NCI-H1436 treated with DMSO at 0.1 percent for 48 hours (cell line): ENCODE results near the gene RABAC1.

ENCODE experiments used
- DNase-seq: peaks from one replicate; lab custom pipeline; 2025; lab: John Stamatoyannopoulos, UW

Gene RABAC1

DNA sequence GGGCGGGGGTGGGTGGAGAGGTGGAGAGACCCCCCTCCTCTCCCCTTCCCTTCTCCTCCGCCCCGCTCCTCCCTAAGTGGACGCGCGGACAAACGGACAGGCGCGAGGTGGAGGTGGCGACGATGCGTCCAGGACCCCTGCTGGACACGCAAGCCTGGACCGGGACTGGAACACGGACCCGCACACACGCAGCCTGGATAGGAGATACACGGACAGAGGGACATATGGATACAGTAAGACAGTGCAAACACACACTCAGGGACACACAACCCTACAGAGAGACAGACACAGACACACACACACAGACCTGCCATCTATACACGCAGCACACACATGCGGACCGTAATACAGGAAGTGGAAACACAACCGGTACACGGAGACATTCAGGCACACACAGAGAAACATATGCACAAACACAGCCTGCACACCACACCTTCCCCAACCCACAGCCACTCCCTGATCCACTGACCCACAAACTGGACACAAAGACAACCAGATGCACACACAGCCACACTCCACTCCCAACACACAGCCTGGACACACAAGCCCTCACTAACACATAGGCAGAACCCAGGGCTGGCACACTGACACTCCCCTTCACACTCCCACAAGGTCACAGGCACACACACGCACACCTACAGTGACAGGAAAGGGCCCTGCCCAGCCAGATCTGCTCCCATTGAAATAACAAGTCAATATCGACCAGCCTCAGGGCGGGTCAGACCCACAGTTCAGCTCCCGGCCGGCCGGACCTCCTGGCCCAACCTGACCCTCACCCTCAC lies 30.2 kb downstream of the RABAC1 start:
- no peak for DNase-seq

GRCh38 chr19:41928221-41928683 lies 30.9 kb downstream of the RABAC1 start, which contains the start of gene ERFL:
TSS of gene ERFL (minus strand) at chr19:41928449. CDS start at chr19:41912919, 15,530 bp downstream.
- no peak for DNase-seq

DNA sequence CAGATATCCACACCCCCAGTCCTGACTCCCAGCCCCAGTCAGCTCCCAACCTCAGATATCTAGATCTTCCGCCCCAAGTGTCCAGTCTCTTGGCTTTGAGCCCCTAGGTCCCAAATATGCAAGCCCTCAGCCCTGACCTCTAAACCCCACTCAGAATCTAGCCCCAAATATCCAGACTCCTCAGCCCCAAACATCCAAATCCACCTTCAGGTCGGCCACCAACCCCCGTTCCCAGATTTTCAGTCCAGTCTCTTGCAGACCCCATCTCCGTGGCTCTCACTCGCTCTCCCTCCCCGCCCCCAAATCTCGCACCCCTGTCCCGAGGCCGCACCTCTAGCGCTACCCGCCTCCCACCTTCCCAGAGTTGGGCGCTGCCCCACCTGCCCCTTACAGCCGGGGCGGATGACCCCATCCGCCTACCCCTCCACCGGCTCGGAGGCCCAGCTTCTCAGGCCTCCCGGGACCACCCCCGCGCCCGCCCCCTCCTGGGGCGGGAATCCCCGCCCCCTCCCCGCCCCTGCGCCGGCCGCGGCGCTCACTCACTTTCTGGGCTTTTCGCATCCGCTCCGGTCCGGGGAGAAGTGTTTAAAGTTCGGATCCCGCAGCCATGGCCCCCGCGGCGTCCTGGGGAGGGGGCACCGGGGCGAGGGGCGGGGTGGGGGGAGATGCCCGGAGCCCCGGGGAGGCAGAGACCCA lies 31.5 kb downstream of the RABAC1 start:
- no peak for DNase-seq

- no peak for DNase-seq
Measured at GRCh38 chr19:41926763-41927496, 32.2 kb downstream of the RABAC1 start.

DNA sequence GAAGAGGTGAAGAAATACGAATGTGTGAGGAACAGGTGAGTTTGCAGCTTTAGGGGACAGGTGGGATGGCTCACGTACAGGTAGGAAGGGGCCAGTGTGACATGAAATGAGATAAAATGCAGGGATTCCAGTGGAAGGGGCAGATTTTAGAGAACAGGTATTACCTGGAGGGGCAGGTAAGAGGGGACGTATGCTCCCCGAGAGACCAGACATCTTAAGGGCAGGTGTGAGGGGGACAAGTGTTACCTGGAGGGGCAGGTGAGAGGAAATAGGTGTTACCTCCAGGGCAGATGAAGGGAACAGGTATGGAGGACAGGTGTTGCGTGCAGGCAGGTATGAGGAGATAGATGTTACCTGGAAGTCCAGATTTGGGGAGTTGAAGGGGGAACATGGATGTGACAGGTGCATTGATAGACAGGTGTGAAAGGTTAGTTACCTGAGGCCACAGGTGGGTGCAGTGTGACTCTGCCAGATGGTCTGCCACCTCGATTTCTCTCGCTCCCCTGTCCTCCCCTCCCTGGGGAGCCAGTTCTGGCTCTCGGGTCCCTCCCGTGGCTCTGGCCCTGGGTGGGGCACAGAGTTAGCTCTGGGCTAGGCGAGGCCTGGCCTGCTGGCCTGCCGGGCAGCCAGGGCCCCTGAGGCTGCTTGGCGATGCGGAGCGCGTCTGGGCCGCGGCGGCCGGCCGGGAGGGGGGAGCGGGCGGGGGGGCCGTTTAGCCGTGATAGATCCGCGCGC lies 32.9 kb downstream of the RABAC1 start:
- DNase-seq = no peak

DNA sequence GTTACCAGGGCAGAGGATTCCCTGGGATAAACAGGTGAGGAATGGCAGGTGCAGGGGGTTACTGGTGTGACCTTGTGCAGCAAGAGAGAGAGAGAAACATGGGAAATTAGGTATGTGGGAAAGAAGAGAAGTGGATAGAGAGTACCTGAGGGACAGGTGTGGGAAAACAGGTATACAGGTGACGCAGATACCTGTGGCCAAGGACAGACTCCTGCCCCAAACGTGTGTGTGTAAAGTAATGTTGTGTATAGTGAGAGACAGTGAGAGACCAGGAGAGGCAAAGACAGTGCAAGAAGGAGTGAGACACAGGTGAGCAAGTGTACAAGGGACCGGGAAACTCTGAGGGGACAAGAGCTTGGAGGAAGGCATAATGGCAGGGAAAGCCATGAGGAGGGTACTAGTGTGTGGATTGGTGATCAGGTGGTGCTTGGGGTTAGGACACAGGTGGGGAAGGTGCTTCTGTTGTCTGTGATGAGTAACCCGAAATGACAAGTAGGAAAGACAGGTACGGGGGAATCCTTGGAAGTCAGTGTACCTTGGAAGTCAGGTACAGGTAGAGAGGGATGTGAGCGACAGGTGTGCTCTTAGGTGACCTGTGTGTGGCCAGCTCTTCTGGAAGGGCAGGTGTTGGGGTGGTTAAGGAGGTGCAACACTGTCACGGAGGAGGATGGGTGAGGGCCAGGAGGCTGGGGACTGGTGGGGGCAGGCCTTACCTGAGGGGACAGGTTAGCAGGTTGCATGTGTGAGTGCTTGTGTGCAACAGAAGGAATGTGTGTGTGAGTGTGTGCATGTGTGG lies 33.7 kb downstream of the RABAC1 start:
- no peak for DNase-seq

DNA sequence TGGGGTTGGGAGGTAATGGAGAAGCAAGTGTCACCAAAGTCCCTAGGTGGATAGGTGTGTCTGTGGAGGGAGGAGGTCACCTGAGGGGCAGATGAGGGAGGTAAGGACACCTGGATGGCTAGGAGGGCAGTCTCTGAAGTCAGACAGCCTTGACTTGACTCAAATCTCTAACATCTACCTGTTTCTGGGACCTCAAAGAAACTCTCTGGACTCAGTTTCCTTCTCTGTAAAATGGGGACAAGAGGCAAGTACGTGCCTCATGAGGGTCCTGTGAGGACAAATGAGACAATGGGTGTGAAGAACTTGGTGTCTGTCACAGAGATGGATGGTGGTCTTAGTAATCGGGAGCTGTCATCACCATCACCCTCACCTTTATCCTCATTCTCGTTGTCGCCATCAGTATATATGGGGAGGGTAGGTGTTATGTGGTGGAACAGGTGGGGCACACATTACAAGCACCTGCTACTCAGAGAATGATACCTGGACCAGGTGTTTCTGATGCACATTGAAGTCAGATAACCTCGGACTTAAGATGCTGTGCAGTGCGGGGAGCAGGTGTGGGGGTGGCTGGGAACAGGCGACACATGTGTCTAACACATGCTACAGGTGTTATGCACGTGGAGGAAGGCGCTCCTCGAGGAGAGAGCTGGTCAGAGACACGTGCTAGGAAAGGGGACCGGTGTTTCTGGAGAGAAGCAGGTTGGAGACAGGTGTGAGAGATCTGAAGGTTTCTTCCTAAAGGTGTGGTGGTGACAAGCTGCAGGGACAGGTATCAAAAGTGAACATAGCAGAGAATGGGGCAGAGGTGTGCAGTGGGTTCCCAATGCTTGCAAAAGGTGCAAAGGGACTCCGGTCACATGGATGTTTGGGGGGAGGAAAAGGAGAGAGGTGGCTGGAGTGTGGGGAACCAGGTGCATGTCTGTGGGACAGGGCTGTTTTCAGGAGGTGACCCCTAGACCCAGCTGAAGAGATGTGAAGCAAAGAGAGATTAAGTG lies 34.7 kb downstream of the RABAC1 start:
- DNase-seq = no peak

DNA sequence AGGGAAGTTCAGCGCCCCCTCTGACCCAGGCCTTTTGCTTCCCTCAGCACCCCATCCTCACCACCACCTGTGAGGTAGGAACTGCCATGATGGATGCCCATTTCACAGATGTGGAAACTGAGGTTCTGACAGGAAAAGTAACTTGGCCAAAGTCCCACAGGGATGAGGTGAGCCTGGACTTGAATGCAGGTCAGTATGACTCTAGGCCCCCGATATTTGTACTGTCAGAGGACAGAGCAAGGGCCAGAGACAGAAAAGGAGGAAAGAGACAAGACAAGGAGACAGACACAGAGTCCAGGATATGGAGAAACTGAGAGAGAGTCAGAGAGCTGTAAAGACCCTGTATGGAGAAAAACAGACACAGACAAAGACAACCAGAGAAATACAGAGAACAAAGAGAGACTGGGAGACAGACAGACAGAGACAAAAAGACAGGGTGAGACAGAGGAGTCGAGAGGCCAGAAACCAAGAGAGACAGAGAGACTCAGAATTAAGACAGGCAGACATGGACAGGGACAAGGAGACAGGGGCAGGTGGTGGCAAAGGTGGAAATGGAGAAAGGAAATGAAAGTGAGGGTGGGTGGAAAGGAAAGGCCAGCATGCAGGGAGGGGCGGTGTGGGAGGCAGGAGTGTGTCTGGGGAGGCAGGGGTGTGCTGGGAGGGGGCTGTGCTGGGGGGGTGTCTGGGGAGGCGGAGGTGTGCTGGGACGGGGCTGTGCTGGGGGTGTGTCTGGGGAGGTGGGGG lies 35.9 kb downstream of the RABAC1 start:
- no peak for DNase-seq

DNA sequence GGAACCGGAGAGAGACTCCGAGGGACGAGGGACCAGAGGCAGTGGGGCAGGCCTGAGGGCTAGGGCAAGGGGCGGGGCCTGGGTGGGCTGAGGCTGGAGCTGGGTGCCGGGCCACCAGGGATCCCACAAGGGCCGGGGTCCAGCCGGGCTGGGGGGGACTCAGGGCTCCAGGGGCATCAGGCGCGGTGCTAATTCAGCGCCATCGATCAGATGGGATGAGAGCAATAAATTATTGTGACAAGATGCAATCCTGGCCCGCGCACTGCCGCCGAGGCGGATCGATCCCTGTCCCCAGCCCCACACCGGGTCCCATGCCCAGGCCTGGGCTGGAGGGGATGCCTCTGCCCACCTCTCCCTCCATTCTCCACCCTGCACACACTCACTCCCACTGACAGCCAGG lies 36.5 kb downstream of the RABAC1 start:
- DNase-seq = no peak

DNA sequence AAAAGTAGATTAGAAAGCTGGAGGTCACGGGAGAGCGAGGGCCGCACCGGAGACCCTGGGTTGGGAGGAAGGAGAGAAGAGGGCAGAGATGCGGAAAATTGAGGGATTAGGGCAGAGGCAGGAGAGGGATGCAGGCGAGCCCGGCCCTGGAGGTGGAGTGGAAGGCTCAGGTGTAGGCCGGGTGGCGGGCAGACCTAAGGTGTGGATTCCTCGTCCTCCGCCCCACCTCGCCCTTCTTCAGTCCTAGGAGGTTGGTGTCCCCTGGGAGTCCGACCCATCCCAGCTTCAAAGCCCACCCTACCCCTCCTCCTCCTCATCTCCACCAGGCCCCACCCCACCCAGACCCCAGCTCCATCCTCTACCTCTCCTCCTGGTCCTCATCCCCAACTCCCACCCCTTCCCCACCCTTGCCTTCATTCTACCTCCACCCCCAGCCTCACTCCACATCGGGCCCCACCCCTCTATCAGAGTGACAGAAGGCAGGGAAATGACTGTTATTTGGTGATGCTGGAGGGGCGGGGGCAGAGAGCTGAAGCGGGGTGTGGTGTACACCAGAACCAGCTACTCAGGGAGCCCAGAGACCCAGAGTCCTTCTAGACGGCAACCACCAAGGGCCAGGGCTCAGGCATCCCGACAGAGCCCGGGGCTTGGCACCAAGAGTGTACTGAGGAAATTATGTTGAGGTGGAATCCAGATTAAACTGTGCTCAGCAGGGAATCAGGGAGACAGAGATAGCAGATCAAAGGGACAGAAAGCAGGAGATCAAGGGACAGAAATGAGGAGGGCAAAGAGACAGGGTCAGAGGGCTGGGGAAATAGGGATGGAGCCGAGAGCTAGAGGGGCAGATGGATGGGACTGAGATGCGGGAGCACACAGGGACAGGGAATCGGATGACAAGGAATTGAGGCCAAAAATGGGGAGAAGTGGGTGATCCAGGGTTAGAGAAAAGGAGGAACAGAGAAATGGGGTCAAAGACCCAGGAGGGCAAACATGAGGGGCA lies 37.2 kb downstream of the RABAC1 start:
- no peak for DNase-seq

GRCh38 chr19:41920882-41921576 lies 38.1 kb downstream of the RABAC1 start:
- DNase-seq = no peak

GRCh38 chr19:41919948-41920712 lies 39.0 kb downstream of the RABAC1 start:
- DNase-seq = no peak

- DNase-seq = no peak
Measured at GRCh38 chr19:41918653-41919244, 40.4 kb downstream of the RABAC1 start.

DNA sequence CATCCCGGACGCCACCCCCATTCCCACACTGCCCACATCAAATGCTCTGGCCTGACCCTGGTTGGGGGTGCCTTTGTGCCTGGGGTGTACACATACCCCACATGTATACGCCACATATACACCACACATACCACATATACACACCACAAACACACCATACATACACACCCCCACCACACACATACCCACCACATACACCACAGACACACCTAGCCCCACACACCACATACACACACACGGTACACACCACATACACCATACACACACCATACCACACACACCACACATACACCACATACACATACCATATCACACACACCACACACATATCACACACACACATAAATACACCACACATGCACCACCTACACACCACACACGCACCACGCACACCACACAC lies 41.0 kb downstream of the RABAC1 start:
- DNase-seq = no peak

DNA sequence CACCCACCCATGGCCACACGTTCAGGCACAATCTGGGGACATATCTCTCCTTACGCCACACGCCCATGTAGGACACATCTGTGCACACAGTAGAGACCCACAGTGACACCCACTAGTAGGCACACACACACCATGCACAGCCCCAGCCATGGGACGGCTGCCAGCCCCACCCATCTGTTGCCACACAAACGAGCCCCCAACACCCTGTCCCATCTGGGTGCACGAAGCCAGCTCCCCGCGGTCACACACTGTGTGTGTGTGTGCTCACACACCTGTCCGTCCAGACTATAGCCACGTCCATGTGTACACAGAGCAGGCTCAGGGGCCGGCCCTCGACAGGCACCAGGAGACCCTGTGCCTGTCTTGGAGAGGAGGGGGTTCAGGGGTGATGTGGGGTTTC lies 41.4 kb downstream of the RABAC1 start:
- DNase-seq = no peak

DNA sequence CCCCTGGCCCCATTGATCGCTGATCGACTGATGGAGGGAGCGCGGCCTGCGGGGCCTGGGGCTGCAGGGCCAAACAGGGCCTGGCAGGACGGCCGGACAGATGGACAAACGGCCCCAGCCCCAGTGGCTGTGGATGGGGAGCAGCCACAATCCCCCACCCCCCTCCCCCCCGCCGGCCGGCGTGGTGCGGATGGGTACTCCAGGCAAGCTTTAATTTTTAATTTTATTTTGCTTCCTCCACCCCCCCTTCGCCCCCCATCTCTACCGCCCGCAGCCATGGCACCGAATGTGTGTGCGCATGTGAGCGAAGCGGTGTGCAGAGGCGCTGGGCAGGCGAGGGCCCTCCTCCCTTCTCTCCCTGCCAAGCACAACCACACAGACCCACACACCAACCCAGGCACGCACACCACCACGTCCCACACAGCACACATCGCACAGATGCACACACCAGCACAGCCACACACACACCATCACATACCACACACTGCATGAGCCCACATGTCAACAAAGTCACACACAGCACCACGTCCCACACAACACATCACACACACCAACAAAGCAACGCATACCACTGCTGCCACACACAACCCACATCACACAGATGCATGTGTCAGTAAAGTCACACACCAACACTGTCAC lies 43.2 kb downstream of the RABAC1 start:
- no peak for DNase-seq
